AG04449 (cell line): ENCODE measurements around the gene GHRH.

Experiments used
- CTCF ChIA-PET: fragments of 350-600 bp; formaldehyde crosslinking; extraction: SDS; loops from one replicate; lab custom pipeline; 2021; ENCODE audit warnings: antibody characterized with exemption; lab: Yijun Ruan, JAX
- POLR2A ChIA-PET: fragments of 400-600, 350-600 bp; formaldehyde crosslinking; extraction: SDS; loops from one replicate; lab custom pipeline; 2020; ENCODE audit warnings: antibody characterized with exemption, inconsistent platforms; lab: Yijun Ruan, JAX
- DNase-seq: peaks from one replicate; pipeline ENCODE4 v3.0.0-alpha.2; 2010; ENCODE audit warnings: low read depth, low spot score
- H3K4me3 ChIP-seq: 2 replicates; pipeline ENCODE4 v1.5.1; 2011; ENCODE audit warnings: low read depth, mild to moderate bottlenecking, control low read depth, low read length
- TF ChIP-seq, protein P1 (sequence below): IDR thresholded peaks from one replicate; pipeline ENCODE4 v1.5.1; 2011; ENCODE audit warnings: mild to moderate bottlenecking, moderate library complexity, low read length, control low read depth, inconsistent platforms; ENCODE audit not compliant: insufficient read depth; ENCODE audit errors: missing control alignments

GHRH gene

DNA sequence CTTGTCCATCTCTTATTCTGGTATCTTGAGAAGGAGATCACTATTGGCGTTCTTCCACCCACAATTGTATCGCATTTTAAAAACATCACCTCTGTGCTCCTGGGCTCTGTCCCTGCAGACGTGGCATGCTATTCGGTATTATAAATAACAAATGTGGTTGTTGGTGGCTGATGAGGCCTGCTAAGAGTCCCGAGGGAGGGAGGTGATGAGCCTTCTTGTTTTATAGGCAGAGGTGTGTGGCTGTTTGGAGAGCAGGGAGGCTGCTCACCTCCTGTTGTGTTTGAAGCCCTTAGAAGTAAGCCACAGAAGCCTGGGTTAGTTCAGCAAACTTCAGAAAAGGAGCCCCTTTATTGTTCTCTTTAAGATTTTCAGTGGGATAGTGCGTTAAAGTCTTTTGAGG lies 43.5 kb upstream of the GHRH start:
- ChIA-PET POLR2A (no interaction called here), CTCF (no interaction called here)
- no peak for DNase-seq
- H3K4me3 ChIP-seq: no peak overlapping the region
- TF ChIP-seq, protein P1, sequence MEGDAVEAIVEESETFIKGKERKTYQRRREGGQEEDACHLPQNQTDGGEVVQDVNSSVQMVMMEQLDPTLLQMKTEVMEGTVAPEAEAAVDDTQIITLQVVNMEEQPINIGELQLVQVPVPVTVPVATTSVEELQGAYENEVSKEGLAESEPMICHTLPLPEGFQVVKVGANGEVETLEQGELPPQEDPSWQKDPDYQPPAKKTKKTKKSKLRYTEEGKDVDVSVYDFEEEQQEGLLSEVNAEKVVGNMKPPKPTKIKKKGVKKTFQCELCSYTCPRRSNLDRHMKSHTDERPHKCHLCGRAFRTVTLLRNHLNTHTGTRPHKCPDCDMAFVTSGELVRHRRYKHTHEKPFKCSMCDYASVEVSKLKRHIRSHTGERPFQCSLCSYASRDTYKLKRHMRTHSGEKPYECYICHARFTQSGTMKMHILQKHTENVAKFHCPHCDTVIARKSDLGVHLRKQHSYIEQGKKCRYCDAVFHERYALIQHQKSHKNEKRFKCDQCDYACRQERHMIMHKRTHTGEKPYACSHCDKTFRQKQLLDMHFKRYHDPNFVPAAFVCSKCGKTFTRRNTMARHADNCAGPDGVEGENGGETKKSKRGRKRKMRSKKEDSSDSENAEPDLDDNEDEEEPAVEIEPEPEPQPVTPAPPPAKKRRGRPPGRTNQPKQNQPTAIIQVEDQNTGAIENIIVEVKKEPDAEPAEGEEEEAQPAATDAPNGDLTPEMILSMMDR: no peak

DNA sequence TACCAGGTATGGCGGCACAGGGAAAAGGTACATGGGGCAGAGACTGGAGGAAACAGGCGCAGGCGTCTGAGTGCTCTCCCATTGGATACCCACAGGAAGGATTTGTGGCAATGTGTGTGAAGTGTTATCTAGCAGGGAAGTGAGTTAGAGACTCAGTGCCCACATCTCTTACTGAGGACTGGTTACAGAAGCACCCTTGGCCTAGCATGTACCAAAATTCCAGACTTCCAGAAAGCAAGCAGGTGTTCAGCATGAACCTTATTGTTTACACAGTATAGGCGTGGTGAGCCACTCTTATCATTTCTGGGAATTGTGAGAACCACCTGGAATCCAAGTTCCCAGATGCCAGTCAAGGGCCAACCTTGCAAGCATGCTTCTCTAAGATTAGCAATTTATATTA lies 42.0 kb upstream of the GHRH start:
- TF ChIP-seq, protein P1: no peak
- no peak for DNase-seq
- POLR2A ChIA-PET: no interaction called here
- no peak overlapping the region for H3K4me3 ChIP-seq
- CTCF ChIA-PET: interaction anchor here (0.8 kb wide), 1 partner anchor 21 kb away, joined by 3 read pairs; no protein-coding TSS in a partner anchor

DNA sequence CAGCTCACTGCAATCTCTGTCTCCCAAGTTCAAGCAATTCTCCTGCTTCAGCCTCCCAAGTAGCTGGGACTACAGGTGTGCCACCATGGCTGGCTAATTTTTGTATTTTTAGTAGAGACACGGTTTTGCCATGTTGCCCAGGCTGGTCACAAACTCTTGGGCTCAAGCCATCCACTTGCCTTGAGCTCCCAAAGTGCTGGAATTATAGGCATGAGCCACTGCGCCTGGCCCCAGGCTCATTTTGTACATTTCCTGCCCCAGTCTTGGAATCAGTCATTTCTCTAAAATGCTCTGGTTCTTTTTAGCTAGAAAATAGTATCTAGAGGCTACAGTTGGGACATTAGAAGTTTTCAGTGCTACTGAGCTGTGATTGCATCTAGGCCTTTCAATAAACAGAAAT lies 41.4 kb upstream of the GHRH start:
- ChIA-PET CTCF (interaction anchor here (0.8 to 1.3 kb wide), 2 partner anchors 9 to 21 kb away, joined by 3 read pairs; no protein-coding TSS in a partner anchor), POLR2A (no interaction called here)
- no peak overlapping the region for H3K4me3 ChIP-seq
- DNase-seq: no peak
- TF ChIP-seq, protein P1: no peak

DNA sequence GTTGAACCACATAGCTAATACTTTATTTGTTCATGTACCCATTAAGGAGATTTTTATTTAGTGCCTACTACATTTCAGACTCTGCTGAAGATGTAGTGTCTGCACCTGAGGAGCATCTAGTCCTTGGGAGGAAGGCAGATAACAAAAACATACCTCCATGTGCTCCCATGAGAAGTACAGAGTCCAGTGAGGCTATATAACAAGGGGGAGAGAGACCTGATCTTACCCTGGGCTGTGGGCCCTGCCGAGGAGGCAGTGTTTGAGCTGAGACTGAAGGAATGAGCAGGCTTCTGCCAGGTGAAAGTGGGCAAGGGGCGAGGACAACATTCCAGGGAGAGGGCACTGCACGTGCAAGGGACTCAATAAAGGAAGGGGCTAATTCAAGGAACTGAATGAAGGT lies 39.9 kb upstream of the GHRH start:
- ChIA-PET CTCF (interaction anchor here (1.3 kb wide), 1 partner anchor 11 kb away, joined by 3 read pairs; no protein-coding TSS in a partner anchor), POLR2A (no interaction called here)
- TF ChIP-seq, protein P1: no peak
- DNase-seq: no peak
- no peak overlapping the region for H3K4me3 ChIP-seq

DNA sequence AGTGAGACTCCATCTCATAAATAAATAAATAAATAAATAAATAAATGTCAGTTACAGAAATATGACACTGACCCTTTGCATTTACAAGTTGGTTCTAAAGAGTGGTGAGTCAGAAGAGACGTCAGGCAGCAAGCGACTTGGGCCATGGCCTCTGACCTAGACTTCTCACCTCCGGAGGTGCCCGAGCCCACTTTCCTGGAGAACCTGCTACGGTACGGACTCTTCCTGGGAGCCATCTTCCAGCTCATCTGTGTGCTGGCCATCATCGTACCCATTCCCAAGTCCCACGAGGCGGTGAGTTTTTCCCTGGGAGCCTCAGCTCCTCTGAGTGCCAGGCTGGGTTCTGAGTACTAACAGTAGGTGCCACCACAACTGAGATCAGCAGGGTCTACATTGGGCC lies 39.5 kb upstream of the GHRH start:
- POLR2A ChIA-PET: no interaction called here
- CTCF ChIA-PET: no interaction called here

DNA sequence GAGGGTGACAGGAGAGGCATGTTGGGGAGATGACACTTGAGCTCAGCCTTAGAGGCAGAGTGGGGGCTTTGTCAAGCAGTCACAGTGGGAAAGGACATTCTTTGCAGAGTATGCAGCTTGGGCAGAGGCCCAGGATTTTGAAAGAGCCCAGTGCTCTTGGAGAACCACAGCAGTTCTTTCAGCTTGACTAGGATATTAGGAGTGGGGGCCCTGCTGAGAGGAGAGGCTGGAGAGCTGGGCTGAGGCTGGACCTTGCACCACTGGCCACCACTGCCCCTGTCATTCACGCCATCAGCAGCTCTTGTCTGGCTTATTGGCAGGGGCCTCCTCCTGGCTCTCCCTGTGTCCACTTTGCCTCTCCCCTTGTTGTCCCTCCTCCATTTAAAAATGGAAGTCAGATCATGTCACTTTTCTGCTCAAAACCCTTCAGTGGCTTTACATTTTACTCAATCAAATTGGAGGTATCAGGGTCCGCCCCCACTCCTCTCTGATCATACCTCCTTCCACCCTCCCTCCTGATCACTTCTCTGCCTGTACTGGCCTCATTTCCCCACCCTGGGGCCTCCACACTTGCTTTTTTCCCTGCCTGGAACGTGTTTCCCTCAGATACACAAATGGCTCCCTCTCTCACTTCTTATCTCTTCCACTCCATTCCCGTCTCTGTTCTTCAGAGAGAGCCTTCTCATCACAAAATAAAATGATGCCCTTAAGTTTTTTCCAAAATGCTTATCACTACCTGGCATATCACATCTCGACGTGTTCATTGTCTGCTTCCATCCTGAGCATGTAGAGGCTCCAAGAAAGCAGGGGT lies 38.3 kb upstream of the GHRH start:
- no peak overlapping the region for H3K4me3 ChIP-seq
- POLR2A ChIA-PET: interaction anchor here (1.2 kb wide), 1 partner anchor 10 kb away, joined by 3 read pairs; the partner anchor contains the start of gene MANBAL
- TF ChIP-seq, protein P1: no peak
- no peak for DNase-seq
- CTCF ChIA-PET: interaction anchor here (0.9 to 2.2 kb wide), 3 partner anchors 11 to 85 kb away, joined by 3 to 8 read pairs (median 4); partner anchors contain the start of gene MANBAL

More for the DNA sequence above, 39.5 kb upstream of the GHRH start:
- DNase-seq: no peak
- no peak overlapping the region for H3K4me3 ChIP-seq
- TF ChIP-seq, protein P1: no peak
